ENCODE measurements around the gene ZDHHC14.

ZDHHC14 gene

DNA sequence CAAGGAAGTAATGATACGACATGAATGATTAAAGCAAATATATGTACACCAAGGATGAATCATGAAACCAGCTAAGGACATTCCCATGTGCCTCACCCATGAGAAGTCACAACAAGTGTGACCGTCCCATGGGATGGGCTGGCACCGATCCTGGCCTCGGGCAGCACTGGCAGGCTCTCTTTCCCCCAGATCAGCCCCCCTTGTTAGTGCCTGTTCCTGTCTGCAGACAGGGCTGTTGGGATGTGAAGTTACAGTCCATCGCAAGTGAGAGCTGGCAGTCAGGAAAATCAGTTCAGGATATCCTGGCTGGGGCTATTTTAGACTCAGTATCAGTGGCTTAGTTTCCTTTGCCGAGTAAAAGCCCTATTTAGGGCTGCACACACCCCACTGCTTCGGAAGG lies 312.9 kb downstream of the ZDHHC14 start:
- TF ChIP-seq, protein P1, sequence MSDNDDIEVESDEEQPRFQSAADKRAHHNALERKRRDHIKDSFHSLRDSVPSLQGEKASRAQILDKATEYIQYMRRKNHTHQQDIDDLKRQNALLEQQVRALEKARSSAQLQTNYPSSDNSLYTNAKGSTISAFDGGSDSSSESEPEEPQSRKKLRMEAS (IDR thresholded peaks at IDR 0.05) = no peak
- TF ChIP-seq TEAD4 (IDR thresholded peaks at IDR 0.05) (no peak), YY1 (IDR thresholded peaks at IDR 0.05; ENCODE audit: low read depth) (no peak), NFIC (IDR thresholded peaks at IDR 0.05) (no peak), ZBTB7A (IDR thresholded peaks at IDR 0.05; ENCODE audit: low read depth) (no peak), RAD21 (IDR thresholded peaks at IDR 0.05; ENCODE audit: low read depth) (no peak), EGR1 (IDR thresholded peaks at IDR 0.05) (no peak), EP300 (IDR thresholded peaks at IDR 0.05; ENCODE audit: borderline replicate concordance) (no peak), TAF1 (IDR thresholded peaks at IDR 0.05; ENCODE audit: low read depth) (no peak), CREB1 (IDR thresholded peaks at IDR 0.05; ENCODE audit: low read depth) (no peak), FOXM1 (IDR thresholded peaks at IDR 0.05; ENCODE audit: borderline replicate concordance, low read depth) (no peak), CEBPB (IDR thresholded peaks at IDR 0.05) (no peak), TCF12 (IDR thresholded peaks at IDR 0.05; ENCODE audit: low read depth) (no peak)
- TF ChIP-seq, protein P2, sequence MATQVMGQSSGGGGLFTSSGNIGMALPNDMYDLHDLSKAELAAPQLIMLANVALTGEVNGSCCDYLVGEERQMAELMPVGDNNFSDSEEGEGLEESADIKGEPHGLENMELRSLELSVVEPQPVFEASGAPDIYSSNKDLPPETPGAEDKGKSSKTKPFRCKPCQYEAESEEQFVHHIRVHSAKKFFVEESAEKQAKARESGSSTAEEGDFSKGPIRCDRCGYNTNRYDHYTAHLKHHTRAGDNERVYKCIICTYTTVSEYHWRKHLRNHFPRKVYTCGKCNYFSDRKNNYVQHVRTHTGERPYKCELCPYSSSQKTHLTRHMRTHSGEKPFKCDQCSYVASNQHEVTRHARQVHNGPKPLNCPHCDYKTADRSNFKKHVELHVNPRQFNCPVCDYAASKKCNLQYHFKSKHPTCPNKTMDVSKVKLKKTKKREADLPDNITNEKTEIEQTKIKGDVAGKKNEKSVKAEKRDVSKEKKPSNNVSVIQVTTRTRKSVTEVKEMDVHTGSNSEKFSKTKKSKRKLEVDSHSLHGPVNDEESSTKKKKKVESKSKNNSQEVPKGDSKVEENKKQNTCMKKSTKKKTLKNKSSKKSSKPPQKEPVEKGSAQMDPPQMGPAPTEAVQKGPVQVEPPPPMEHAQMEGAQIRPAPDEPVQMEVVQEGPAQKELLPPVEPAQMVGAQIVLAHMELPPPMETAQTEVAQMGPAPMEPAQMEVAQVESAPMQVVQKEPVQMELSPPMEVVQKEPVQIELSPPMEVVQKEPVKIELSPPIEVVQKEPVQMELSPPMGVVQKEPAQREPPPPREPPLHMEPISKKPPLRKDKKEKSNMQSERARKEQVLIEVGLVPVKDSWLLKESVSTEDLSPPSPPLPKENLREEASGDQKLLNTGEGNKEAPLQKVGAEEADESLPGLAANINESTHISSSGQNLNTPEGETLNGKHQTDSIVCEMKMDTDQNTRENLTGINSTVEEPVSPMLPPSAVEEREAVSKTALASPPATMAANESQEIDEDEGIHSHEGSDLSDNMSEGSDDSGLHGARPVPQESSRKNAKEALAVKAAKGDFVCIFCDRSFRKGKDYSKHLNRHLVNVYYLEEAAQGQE (IDR thresholded peaks at IDR 0.05; ENCODE audit: low read depth) = no peak
- TF ChIP-seq, protein P3, sequence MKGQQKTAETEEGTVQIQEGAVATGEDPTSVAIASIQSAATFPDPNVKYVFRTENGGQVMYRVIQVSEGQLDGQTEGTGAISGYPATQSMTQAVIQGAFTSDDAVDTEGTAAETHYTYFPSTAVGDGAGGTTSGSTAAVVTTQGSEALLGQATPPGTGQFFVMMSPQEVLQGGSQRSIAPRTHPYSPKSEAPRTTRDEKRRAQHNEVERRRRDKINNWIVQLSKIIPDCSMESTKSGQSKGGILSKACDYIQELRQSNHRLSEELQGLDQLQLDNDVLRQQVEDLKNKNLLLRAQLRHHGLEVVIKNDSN (IDR thresholded peaks at IDR 0.05) = no peak

DNA sequence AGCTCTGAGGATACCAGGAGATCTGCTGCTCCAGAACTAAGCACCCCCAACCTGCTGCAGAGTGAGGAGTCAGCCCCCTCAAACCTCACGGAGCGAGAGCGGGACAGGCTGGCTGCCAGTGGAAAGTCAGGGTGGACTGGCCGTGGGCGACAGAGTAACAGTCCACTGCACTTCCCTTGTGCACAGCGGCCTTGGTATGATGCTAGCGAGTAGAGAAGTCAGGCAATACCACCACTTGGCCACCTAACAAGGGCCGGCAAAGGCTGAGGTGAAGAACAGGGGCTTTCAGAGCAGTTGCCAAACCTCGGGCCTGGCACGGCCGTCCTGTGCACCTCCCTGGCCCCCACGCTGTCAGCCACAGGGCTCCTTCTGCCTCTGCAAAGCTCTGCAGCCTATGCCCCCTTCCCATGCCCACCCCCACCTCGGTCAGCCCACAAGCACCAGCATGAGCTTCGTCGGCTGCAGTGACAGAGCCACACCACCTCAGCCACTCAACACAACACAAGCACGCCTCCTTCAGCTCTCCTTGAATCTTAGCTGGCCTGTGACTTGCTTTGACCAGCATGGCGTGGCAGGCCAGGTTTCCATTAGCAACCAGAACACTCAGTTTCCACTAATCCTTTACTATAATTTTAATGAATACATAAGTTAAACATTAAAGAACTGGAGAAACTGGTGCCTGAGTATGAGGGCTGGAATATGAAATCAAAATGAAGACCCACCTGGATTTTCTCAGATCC lies 314.5 kb downstream of the ZDHHC14 start:
- TF ChIP-seq, protein P1 (IDR thresholded peaks at IDR 0.05) = no peak
- no peak for TF ChIP-seq RAD21 (IDR thresholded peaks at IDR 0.05; ENCODE audit: low read depth)
- no peak for TF ChIP-seq TAF1 (IDR thresholded peaks at IDR 0.05; ENCODE audit: low read depth)

DNA sequence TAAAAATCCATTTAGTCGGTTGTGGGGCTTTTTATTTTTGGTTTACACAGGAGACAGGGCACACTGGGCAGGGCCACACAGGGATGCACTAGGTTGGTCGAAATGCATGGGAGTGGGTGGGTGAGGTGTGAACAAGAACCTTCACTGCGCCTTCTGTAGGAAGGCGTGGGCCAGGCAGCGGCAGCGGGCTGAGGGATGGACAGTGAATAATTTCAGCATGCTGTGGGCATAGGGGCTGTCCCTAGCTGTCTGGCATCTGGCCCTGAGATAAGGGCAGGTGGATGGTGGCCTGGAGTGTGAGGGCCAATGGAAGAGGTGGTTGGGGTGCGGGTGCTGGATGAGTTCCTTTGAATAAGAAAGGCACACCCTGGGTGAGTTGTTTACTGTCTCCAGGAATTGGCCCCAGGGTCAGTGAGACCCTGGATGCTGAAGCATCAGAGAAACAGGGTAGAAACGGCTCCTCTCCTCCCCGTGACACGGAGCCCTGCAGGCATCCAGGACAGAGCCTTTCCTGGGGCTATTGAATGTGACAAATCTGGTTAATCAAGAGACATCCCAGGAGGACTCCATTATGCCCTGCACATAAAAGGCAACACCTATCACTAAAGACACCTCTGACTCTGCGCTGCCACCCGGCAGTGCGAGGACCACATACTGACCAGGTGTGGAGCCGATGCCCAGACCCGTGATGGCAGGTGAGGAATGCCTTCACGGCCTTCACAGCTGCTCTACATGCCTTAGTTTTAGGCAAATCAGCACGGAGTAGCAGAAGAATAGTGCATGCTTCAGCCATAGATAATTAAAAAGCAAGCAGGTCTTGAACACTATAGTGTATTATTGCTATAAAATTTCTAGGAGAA lies 319.0 kb downstream of the ZDHHC14 start:
- TF ChIP-seq EP300 (IDR thresholded peaks at IDR 0.05; ENCODE audit: borderline replicate concordance) = no peak
- TF ChIP-seq, protein P1 (IDR thresholded peaks at IDR 0.05) = no peak
- no peak for TF ChIP-seq TAF1 (IDR thresholded peaks at IDR 0.05; ENCODE audit: low read depth)
- TF ChIP-seq, protein P2 (IDR thresholded peaks at IDR 0.05; ENCODE audit: low read depth) = no peak
- no peak for TF ChIP-seq TCF12 (IDR thresholded peaks at IDR 0.05; ENCODE audit: low read depth)
- TF ChIP-seq CEBPB (IDR thresholded peaks at IDR 0.05) = no peak
- TF ChIP-seq EGR1 (IDR thresholded peaks at IDR 0.05) = no peak
- TF ChIP-seq CREB1 (IDR thresholded peaks at IDR 0.05; ENCODE audit: low read depth) = no peak
- TF ChIP-seq ZBTB7A (IDR thresholded peaks at IDR 0.05; ENCODE audit: low read depth) = no peak
- no peak for TF ChIP-seq FOXM1 (IDR thresholded peaks at IDR 0.05; ENCODE audit: borderline replicate concordance, low read depth)
- TF ChIP-seq TEAD4 (IDR thresholded peaks at IDR 0.05) = no peak
- TF ChIP-seq YY1 (IDR thresholded peaks at IDR 0.05; ENCODE audit: low read depth) = no peak
- no peak for TF ChIP-seq NFIC (IDR thresholded peaks at IDR 0.05)

DNA sequence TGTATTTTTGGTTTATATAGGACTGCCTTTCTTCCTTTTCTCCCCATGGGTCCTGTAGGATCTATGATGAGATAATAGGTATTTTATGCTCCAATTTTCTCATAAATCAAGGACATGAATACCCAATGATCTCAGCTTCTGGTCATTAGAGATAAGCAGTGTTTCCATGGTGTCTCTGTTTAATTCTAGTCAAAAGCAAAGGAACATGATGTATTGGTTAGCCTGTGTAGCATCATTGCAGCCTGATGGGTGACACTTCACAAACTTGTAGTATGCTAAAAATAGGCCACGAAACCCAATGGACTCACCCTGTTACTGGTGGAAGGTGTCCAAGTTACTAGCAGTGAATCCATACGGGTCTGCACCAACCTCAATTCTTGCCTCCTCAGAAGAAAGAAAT lies 325.9 kb downstream of the ZDHHC14 start:
- no peak for TF ChIP-seq YY1 (IDR thresholded peaks at IDR 0.05; ENCODE audit: low read depth)
- no peak for TF ChIP-seq CREB1 (IDR thresholded peaks at IDR 0.05; ENCODE audit: low read depth)
- no peak for TF ChIP-seq ZBTB7A (IDR thresholded peaks at IDR 0.05; ENCODE audit: low read depth)
- no peak for TF ChIP-seq TAF1 (IDR thresholded peaks at IDR 0.05; ENCODE audit: low read depth)
- no peak for TF ChIP-seq TEAD4 (IDR thresholded peaks at IDR 0.05)
- no peak for TF ChIP-seq CEBPB (IDR thresholded peaks at IDR 0.05)
- no peak for TF ChIP-seq EGR1 (IDR thresholded peaks at IDR 0.05)
- no peak for TF ChIP-seq NFIC (IDR thresholded peaks at IDR 0.05)
- TF ChIP-seq, protein P3 (IDR thresholded peaks at IDR 0.05) = no peak
- no peak for TF ChIP-seq FOXM1 (IDR thresholded peaks at IDR 0.05; ENCODE audit: borderline replicate concordance, low read depth)
- TF ChIP-seq, protein P1 (IDR thresholded peaks at IDR 0.05) = no peak
- TF ChIP-seq TCF12 (IDR thresholded peaks at IDR 0.05; ENCODE audit: low read depth) = no peak
- TF ChIP-seq EP300 (IDR thresholded peaks at IDR 0.05; ENCODE audit: borderline replicate concordance) = no peak
- TF ChIP-seq, protein P2 (IDR thresholded peaks at IDR 0.05; ENCODE audit: low read depth) = no peak
- TF ChIP-seq RAD21 (IDR thresholded peaks at IDR 0.05; ENCODE audit: low read depth) = no peak
